ENCODE measurements around the gene GLUL.
A peak's percentile ranks its signal among the peaks of the same experiment; 100 is the strongest.
"Not testable (repeated sequence)": the region's sequence is repeated elsewhere in the genome, so short reads cannot be mapped to it uniquely, and the experiment has no call there.

Gene GLUL

DNA sequence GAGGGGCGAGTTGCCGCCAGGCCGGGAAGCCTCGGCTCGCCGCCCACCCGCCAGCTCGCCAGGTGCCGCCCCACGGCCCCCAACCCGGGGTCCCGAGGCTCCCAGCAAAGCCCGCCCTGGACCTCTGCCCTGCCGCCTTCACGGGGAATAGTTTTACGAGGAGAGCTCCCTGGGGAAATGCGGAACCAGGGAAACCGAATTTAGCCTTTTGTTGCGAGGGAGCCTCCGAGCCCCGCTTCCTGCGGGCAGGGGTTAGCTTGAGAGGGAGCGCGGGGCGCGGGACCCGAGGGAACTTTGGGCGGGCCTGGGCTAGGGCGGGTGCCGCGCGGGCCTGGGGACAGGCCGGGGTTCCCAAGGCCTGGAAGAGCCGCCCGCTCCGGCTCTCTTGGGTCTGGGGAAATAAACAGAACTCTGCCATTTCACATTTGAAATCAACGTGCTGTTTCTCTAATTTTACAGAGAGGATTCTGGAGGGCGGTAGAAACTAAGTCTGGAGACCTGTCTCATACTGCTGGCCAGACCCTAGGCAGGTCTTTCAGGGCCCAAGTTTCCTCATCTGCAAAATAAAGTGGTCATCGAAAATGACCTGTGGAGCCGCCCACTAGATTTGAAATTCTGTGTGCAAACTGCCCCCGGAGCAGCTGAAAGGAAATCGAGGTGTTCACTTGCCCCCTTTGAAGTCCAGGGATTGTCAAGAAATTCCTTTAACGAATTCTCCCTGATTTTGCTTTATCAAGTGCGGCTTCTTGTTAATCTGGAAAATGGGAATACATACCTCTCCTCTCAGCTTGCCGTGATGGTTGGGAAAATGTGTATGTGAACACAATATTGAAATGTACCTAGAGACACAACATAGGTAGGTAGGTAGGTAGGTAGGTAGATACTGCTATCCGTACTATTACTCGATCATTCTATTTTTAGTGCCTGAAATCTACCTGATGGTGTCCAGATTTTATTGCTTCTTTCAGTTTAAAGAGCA lies 749 bp upstream of the GLUL start:
- peak; percentile 97 to 99 for DNase-seq

DNA sequence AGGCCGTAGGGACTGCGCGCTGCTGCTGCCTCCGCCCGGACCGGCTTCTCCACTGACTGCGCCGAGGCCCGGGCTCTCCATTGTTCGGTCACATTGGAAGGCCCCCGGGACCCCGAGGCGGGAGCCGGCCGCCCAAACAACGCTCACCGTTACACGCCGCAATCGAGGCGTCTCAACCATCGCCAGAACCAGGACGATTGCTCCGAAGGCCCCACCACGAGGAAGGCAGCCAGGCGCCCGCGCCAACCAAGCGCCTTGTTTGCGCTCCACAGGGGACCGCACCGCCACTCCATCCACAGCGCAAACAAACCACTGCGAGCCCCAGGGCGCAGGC lies 595 bp downstream of the GLUL start:
- DNase-seq = no peak

DNA sequence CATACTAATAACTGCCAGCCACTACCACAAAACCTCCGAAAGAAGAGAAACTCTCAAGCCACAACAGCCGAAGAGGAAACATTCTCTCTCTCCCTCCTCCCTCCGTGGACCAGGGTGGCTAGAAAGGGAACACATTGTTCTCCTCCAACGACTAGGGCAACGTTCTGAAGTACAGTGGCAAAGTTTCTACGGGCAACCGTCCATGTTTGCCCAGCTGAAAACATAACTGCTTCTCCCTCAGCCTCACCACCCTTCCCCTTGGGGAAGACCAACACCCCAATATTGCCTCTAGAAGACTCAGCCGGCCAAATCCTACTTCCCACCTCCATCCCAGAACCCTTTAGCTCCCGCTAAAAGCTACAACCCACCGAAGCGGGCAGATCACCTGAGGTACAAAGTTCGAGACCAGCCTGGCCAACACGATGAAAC lies 2.0 kb downstream of the GLUL start:
- peak; percentile 68 to 73 for DNase-seq

DNA sequence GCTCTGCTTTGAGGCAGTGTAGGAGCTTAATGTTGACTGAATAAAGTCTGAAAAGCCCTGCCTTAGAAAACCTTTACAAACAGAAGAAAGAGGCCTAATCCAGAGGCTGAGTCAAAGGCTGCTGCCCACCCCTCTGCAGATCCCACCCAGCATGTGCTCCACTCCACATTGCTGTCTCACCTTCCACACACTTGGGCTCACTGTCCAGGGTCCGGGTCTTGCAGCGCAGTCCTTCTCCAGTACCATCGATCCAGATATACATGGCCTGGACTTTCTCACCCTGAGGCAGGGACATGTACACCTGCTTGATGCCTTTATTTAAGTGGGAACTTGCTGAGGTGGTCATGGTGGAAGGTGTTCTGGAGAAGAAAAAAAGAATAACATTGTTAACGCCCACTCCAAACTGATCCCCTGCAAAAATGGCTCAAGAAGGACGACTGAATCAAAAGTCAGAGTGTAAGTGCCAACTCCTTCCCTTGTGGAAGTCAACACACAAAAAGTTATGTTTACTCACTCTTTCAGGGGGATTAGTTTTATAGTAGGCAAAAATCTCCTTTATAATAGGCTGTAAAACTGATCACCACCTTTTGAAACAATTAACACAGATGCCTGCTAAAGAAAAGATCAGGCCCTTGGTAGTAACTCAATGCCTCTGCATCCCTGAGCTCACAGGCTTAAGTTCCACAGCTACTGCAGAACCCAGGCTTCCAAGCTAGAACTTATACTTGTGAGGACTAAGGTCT lies 3.0 kb downstream of the GLUL start:
- no peak for DNase-seq

DNA sequence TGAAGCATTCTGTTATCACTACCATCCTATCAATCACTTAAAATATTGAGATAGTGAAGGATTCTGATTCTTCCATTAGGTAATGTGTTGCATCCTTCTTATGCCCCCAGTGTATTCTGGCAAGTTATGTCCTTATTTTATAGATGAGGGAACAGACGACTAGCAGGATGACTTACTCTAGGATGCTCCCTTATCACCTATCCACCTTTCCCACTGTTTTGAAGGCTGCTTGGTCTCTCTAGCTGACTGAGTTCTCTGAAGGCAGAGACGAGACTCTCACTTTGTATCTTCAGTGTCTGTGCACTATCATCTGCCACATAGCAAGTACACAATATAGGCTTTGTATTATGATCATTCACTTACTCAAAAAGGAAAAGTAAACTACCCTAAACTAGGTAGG lies 4.0 kb downstream of the GLUL start:
- no peak for DNase-seq

DNA sequence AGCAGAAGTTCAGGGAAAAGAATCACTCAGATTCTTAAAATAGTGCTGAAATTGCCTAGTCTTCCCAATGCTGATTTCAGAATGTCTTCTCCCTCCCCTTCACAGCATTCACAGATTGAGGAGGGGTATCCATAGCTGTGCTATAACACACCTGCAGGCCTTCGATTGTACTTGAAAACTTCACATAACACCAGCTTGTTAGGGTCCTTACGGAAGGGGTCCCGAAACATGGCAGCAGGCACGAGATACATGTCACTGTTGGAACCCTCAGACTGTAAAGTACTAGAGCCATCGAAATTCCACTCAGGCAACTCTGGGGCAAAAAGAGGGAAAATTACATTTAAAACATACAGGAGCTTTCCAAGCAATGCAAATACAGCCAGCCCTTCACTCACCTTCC lies 4.6 kb downstream of the GLUL start:
- no peak for DNase-seq

DNA sequence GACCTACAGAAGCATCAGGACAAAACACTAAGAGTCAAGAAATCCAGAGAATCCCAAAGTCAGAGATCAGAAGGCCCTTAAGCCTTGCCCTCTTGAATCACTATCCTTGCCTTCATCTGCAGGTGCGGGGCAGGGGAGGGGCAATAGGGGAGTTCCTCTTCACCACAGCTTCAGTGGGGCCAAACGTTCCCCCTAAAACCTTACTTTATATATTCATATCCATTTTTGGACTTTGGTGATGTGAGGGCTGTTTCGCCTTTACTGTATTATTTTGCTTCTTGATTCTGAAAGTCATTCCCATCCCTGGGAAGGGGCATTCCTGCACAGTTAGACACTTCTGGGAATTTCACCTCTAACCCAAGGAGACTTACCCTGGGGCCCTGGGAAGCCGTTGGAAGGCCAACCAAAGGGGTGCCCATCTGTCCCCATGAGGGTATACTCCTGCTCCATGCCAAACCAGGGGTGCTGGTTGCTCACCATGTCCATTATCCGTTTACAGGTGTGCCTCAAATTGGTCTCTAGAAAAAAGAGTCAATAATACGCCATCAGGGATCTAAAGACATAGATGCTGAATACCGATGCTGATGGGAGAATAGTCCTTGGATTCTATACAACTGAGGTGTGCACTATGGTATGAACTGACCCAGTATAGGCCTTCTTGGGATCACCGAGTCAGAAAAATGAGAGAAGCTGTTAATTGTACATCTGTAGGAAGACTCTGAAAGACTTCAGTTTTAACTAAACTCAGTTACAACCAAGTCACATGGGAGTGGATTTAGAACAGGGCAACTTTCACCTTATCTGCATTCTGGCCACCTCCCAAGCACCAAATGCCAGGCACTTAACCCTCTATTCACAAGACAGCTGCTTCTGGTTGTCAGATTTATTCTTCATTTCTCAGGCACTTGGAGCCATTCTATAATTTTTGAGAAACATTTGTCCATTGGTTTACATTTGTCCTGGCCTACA lies 5.4 kb downstream of the GLUL start:
- no peak for DNase-seq

DNA sequence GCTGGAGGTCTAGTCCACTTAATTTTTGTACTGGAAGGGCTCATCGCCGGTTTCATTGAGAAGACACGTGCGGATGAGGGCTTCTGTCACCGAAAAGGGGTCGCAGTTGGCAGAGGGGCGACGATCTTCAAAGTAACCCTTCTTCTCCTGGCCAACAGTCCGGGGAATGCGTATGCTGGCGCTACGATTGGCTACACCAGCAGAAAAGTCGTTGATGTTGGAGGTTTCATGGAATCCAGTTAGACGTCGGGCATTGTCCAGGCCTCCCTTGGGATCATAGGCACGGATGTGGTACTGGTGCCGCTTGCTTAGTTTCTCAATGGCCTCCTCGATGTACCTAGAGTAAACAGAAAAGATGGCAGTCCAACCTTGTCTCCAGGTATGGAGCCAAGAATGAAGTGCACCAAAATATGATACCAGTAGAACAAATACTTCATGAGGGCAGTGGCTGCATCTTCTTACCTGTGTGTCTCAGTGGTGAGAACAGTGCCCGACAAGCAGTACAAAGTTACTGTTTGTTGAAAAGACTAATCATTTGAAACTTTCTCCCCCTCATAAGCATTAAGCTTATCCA lies 7.1 kb downstream of the GLUL start:
- DNase-seq = no peak

DNA sequence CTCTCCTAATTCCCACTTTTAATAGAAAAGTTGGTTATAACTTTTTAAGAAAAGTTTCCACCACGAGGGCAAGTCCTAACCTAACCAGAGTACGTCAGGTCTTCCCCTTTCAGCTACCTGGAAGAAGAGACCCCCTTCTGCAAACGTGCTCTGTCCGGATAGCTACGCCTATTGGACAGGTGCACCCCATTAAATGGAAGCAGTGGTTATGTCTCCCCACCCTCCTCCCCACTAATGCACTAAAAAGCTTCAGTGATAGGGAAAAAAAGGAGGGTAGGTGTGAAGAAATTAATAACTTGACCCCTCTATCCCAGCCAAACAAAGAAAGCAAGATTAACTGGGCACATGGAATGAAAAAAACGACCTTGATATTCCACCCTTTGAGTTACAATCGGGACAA lies 7.7 kb downstream of the GLUL start:
- no peak for DNase-seq

DNA sequence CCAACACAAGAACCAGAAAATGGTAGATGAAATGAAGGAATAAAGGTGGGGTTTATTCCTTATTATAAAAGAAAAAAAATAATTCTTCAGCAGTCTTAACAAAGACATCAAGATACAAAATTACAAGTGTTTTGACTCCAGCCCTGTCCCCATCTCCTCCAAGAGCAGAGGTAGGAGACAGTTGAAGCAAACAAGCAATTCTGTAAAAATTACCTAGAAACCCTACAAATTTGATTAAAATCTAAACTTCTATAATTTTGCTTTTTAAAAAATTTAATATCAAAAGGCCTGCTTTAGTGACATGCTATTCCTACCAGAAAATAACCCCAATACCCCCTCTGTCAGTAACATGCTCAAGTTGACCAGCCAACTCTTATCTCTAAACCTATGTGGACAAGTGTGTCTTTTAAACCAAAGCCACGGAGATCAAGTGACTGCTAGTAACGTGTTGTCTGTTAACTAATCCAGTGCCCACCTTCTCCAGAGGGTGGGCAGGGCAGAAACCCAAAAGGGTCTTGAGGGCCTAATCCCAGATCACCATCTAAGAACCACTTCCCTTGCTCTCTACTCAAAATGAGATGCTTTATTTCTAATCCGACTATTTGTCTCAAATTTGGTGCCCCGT lies 8.4 kb downstream of the GLUL start:
- no peak for DNase-seq

DNA sequence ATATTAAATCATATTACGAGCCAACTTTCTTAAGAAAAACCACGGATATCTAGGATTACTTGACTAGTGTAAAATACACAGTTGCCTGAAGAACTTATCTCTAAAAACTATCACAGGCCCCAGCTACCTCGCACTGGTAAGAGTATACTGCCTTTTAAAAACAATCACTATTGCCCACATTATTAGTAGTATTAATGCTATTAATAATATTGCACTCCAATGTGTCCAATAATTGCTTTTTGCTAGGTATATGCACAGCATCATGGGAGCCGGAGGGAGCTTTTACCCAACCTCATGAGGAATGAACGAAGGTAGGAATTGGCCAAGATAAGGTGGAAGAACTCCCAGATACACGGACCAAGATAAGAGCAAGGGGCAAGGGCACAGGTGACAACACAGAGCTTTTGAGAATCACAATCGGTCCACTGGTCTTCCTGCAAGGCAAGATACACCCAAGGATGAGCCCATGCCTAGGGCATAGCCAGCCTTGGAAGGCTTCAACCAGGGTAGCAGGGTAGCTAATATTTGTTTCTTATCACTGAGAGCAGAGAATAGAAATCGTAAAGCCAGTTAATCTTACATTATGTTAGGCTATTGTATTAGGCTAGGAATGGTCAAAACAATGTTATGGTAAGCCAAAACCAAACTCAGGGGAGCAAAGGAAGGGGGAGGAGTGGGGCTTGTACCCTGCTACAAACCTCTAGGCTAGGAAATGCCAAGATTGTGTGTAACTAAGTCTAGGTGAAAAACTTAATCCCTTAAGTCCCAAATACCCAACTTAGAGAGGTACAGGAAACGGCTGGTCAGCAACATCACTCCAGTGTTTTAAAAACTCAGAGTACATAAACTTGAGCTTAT lies 9.4 kb downstream of the GLUL start:
- DNase-seq = no peak

DNA sequence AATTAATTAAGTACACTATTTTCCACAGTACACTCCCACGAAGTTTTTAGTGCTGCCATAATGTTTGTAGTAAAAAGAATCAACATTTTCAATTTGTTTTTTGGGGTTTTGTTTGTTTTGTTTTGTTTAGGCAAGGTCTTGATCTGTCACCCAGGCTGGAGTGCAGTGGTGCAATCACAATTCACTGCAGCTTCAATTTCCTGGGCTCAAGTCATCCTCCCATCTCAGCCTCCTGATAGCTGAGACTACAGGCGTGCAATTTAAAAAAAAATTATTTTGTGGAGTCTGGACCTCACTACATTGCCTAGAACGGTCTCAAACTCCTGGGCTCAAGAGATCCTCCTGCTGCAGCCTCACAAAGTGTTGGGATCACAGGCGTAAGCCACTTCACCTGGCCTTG lies 11.4 kb downstream of the GLUL start:
- no peak for DNase-seq

DNA sequence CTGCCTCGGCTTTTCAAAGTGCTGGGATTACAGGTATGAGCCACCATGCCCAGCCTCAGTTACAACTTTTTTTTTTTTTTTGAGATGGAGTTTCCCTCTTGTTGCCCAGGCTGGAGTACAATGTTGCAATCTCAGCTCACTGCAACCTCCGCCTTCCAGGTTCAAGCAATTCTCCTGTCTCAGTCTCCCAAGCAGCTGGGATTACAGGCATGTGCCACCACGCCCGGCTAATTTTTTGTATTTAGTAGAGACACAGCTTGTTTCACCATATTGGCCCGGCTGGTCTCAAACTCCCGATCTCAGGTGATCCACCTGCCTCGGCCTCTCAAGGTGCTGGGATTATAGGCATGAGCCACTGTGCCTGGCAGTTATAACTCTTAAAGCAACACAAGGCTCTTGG lies 11.8 kb downstream of the GLUL start:
- not testable (repeated sequence) for DNase-seq

DNA sequence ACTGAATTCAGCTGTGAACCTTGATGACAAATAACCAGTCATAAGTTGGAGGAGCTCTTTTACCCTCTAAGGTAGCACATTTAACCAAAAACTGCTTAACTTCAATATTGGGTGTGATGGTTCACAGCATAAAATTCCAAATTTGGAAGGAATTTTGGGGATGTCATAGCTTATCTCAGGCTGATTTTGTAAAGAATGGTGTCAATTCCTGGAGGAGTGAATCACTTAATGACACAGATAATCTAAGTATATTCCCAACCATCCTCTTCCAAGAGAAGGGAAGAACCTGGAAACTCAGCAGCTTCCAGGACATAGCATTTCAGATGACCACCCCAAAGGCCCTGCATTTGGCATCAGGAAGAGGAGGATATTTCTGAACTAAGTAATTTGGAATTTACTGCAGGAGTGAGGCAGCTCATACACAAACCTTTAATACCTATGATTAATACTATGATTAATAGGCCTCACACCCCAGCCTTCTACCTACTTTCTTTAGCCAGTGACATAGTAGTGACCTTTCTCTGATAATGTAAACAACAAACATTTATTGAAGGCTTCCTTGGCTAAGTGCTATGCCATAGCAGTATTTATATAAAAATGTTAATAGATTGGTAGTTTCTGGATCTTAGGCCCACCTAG lies 14.5 kb downstream of the GLUL start:
- DNase-seq = no peak

DNA sequence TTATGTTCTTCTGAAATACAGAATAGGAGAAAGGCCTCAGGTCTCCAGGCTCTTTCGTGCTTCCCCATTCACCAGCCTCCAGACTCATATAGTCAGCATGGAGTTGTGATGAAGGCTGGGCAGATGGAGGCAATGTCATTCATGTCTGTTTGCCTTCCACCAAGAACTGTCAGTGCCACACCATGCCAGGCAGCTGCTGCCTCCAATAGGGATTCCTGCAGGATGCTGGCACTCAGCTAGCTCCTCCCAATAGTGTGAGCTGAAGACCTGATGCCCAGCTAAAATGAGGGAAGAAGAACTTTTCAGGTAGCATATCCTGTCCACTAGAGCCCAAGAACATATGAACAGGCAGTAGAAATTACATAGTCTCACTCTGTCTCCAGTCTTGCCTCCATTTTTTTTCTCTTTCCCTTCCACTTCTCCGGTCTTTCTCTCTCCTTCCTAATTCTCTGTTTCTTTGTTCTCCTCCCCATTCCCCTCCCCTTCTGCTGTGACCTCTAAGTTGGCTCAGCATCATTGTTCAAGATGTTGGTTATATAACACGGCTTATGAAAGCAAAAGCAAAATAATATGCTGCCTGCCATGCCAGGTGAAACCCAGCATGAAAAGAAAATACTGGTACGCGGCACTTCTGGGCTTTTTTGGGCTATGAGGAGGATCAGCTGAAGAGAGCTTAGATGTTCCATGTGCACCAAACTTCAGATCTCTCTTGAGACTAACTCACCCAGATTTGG lies 17.3 kb downstream of the GLUL start:
- DNase-seq = peak in 1 of 2 experiments; percentile 25

DNA sequence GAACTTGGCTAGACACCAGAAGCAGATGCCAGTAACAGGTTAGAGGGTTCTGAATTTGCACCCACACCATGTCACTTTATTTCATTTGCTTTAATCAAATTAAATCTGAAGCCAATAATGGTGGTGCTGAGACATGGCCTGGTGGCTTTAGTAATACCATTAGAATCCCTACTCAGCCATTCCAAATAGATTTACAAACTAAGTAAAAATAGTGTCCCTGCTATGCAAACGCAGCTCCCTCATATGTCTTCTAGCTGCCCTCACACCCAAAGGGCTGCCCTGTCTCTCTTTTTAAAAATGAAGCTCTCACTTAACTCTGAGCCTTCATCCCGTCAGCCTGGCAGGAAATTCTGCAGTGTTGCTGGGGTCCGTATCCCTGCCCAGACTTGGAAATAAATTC lies 21.1 kb downstream of the GLUL start:
- DNase-seq = peak; percentile 65 to 89

DNA sequence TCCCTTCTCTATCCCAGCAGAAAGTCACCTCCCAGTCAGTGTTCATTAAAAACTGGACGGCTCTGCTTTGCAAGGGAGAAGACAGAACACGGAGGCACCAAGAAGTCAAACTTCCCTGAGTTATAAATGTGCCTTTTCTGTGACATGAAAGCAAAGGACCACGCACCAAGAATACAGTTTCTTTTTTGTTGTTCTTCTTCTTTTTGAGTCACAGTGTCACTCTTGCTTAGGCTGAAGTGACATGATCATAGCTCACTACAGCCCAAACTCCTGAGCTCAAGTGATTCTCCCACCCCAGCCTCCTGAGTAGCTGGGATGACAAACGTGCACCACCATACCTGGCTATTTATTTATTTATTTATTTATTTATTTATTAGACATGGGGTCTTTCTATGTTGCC lies 22.7 kb downstream of the GLUL start:
- DNase-seq = peak in 1 of 2 experiments; percentile 86

DNA sequence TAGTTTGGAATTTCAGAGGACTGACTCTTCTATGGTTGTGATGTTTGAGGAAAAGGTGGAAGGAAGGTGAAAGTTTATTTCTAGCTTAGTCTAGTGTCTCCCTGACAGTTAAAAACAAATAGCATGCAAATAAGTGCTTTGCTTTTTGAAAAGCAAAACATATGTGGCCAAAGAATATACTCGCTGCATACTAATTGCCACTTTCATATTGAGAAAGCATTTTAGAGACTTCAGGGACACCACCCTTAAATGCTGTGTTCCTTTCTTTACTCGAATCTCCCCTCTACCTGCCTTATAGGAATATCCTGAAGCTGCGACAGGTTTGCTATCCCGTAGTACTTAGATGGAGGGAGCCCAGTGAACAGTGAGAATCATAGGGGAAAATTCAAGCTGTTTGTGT lies 23.2 kb downstream of the GLUL start:
- peak; percentile 97 for DNase-seq

DNA sequence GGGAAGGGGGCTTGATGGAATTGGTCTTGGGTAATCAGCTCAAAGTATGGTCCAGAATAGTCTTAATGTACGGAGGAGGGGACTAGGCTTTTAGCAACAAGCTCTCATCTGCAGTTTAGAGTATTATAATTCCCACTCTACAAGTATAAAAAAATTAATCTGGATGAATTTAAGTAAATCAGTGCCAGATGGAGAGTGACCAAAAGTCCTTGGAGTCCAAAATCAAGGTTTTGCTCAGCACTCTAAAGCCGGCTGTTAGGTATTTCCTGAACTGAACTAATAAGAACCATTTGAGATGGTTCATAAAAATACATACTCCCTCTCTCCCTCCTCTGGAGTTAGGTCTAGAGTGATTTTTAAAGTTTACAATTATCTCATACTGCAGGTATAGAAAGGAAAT lies 23.7 kb downstream of the GLUL start:
- no peak for DNase-seq

DNA sequence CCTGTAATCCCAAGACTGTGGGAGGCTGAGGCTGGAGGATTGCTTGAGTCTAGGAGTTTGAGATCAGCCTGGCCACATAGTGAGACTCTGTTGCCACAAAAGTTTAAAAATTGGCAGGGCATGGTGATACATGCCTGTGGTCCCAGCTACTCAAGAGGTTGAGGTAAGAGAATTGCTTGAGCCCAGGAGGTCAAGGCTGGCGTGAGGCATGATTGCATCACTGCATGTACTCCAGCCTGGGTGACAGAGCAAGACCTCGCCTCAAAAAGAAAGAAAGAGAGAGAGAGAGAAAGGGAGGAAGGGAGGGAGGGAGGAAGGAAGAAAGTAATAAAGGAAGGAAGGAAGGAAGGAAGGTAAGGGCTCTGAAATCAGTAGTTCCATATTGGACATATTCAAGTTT lies 25.0 kb downstream of the GLUL start:
- DNase-seq = no peak

All from NCI-H526 (cell line).